ENCODE results near the gene CLDN9.

GRCh38 chr16:3038896-3039295, 26.2 kb downstream of the CLDN9 start:
- no peak for TF ChIP-seq CTCF (IDR thresholded peaks at IDR 0.05)
- TF ChIP-seq POLR2A (IDR thresholded peaks at IDR 0.05) = no peak
